Endometrial microvascular endothelial cells (primary cell): ENCODE measurements around the gene IHH. TPM values are rescaled to one million over a fixed set of nuclear protein-coding genes. Genes with fewer than 3 reads are reported as not detected.

ENCODE experiments used
- in situ Hi-C: cut with HindIII; loops from 2 replicates; pipeline ENCODE4 v1.10.0; 2017; ENCODE audit warnings: low sequenced_read_pairs, low pct_unique_long_range_greater_than_20kb; ENCODE audit errors: inconsistent ontology term
- total RNA-seq: library from RNA; depleted of rRNA; stranded (reverse); fragments of >200 nt; gene quantifications from one replicate; pipeline ENCODE4 v1.2.3, GENCODE V29; 2015; ENCODE audit errors: inconsistent ontology term

Gene IHH
- total RNA-seq, 1 donor from 2014 or later: not detected

DNA sequence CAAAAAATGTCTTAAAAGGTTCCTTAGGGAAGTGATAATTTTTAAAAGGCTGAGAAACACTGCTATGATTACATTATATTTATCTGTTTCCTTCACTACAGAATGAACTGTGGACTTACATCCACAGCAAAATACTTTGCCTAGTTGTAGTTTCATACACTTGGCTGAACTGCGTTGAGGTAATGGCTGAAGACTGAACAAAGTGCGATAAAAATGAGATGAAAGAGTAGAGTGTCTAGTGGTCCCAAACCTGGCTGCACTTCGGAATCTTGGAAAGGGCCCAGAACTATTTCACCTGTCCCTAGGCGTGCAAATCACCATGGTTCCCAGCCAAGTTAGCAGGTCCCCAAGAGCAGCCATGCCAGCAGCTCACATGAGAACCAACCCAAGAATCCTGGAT is 18.2 kb upstream of the IHH start:
- in situ Hi-C loops: no loop called here

DNA sequence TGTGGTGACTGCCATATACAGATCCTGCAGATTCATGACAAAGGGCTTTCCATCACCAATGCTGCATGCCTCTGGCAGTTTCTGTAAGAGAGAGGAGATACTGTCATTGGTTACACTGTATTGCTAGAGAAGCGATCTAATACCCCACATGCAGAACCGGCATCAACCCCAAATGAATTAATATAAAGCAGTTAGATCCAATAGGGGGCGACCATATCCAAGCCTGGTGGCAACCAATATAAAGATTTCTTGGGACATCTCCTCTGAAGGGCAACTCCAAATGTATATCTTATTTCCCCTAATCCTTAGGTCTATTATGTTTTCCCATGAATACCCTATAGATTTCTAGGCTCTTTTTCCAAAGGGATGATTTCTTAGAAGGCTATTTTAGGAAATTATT is 17.4 kb upstream of the IHH start:
- in situ Hi-C loops: no loop called here

DNA sequence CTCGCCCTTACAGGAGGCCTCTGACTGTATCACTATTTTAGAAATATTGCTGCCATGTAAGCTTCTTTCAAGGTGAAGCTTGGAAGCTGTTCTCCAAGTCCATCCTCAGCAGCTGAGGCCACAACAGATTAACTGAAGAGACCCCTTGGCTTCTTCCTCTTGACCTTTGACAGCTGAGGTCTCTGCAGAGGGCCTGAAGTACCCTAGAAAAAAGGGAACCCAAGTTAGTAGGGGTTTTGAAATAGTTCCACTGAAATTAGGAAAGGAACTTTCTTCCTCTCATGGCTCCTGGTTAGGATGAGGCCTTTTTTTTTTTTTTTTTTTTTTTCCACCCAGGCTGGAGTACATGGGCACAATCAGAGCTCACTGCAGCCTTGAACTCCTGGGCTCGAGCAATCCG is 15.5 kb upstream of the IHH start:
- in situ Hi-C loops: no loop called here

GRCh38 chr2:219073413-219074129 is 12.8 kb upstream of the IHH start:
- in situ Hi-C loops: no loop called here

GRCh38 chr2:219072741-219073250 is 12.1 kb upstream of the IHH start:
- in situ Hi-C loops: no loop called here

GRCh38 chr2:219071131-219071816 is 10.6 kb upstream of the IHH start:
- in situ Hi-C loops: no loop called here

GRCh38 chr2:219065484-219065883 is 4.8 kb upstream of the IHH start:
- in situ Hi-C loops: no loop called here

- in situ Hi-C loops: no loop called here
These were observed 1.4 kb upstream of the IHH start for GRCh38 chr2:219062081-219062480.

GRCh38 chr2:219059725-219060682 is 717 bp downstream of the IHH start:
- in situ Hi-C loops: no loop called here

DNA sequence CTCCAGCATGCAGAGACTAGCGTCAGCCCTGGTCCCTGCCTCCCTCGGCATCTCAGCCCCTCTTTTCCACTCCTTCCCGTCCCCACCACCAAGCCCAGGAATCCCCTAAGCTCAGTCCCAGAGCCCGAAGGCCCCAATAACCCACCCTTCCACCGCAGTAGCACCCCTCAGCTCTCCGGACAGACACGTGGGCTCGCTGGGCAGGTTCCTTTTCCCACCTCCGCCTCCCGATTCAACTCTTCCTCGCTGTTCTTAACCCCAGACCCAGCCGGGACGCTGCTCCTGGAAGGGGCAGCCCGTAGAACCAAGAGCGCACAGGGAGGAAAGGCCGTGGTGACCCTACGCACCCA is 1.4 kb downstream of the IHH start:
- in situ Hi-C loops: no loop called here

- in situ Hi-C loops: no loop called here
These were observed 2.0 kb downstream of the IHH start for GRCh38 chr2:219058541-219059374.

GRCh38 chr2:219057709-219058540 is 2.8 kb downstream of the IHH start:
- in situ Hi-C loops: no loop called here

- in situ Hi-C loops: no loop called here
These were observed 3.6 kb downstream of the IHH start for GRCh38 chr2:219056896-219057708.

GRCh38 chr2:219056176-219056895 is 4.4 kb downstream of the IHH start:
- in situ Hi-C loops: no loop called here

DNA sequence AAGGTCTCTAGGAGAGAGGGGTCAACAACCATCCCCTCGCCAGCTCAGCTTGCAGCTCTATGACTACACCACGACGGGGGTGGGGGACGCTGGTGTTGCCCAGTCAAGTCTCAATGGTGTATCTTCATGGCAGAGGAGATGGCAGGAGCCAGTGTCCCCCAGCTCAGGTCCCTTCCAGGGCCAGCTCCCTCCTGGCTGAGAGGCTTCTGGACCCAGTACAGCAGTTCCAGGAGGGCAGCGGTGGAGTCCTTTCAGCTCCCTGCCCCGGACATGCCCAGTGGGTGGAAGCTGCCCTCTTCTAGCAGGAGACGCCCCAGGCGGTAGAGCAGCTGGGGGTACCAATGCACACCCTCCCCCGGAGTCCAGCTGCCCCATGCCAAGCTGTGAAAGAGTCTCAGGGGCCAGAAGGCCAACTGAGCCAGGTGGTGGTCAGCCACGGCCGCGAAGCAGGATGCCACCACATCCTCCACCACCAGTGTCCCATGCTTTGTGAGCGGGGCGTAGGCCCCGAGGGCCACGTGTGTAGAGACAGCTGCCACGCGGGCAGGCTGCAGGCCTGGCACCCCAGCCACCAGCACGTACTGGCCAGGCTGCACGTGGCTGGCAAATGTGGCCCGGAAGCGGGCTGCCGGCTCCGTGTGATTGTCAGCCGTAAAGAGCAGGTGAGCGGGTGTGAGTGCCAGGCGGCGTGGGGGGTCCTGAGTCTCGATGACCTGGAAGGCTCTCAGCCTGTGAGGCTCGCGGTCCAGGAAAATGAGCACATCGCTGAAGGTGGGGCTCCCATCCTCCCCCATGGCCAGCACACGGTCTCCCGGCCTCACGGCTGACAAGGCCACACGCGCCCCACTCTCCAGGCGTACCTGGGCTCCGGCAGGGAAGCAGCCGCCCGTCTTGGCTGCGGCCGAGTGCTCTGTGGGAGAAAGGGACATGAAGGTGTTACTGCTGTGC is 5.5 kb downstream of the IHH start:
- in situ Hi-C loops: no loop called here
